CD4-positive, alpha-beta memory T cell (primary cell): ENCODE data around the gene CACNA2D1. TPM values are rescaled to one million over a fixed set of nuclear protein-coding genes. Genes with fewer than 3 reads are reported as not detected.
"Not testable (repeated sequence)": the region's sequence is repeated elsewhere in the genome, so short reads cannot be mapped to it uniquely, and the experiment has no call there.

ENCODE experiments used
- CTCF ChIA-PET: fragments of 350-600 bp; sonication (Branson Sonifier 250); formaldehyde crosslinking; loops from one replicate; lab custom pipeline; 2021; ENCODE audit warnings: inconsistent platforms; ENCODE audit not compliant: partially characterized antibody; lab: Charles Lee
- POLR2A ChIA-PET: fragments of 350-600 bp; sonication (Branson Sonifier 250); formaldehyde crosslinking; loops from one replicate; lab custom pipeline; 2021; ENCODE audit not compliant: partially characterized antibody; lab: Charles Lee
- DNase-seq, 5 donors: peaks; one replicate each; pipeline versions ENCODE4 v3.0.0 to v3.0.0-alpha.2; 2020 to 2022; ENCODE audit warnings: mixed read lengths in 1 of 5
- H3K27ac ChIP-seq: one replicate; pipeline ENCODE4 v1.7.0; 2013; ENCODE audit warnings: low read depth, low read length
- H3K27me3 ChIP-seq: 2 replicates; pipeline ENCODE4 v1.7.0; 2013; ENCODE audit warnings: mild to moderate bottlenecking, low read length, moderate library complexity; ENCODE audit not compliant: insufficient read depth
- H3K36me3 ChIP-seq: 2 replicates; pipeline ENCODE4 v1.7.0; 2013; ENCODE audit warnings: mild to moderate bottlenecking, low read length, moderate library complexity; ENCODE audit not compliant: insufficient read depth
- H3K4me1 ChIP-seq: 2 replicates; pipeline ENCODE4 v1.7.0; 2013; ENCODE audit warnings: mild to moderate bottlenecking, low read length, moderate library complexity; ENCODE audit not compliant: insufficient read depth
- H3K4me3 ChIP-seq, 2 donors: one replicate each; pipeline ENCODE4 v1.7.0; 2013; ENCODE audit warnings: low read length in 2 of 2, mild to moderate bottlenecking in 1 of 2
- H3K9me3 ChIP-seq, 2 donors: one replicate each; pipeline ENCODE4 v1.7.0; 2013; ENCODE audit warnings: low read length in 2 of 2, control low read depth in 1 of 2; ENCODE audit not compliant: control insufficient read depth in 1 of 2
- H3K27ac Mint-ChIP-seq, 7 donors: one replicate each; pipeline ENCODE4 v1.8.0; 2020 to 2021; ENCODE audit warnings: mixed read lengths in 7 of 7, mild to moderate bottlenecking in 6 of 7, inconsistent platforms in 3 of 7, moderate library complexity in 3 of 7
- H3K27me3 Mint-ChIP-seq, 2 donors: one replicate each; pipeline ENCODE4 v1.8.0; 2020 to 2021; ENCODE audit warnings: mixed read lengths in 2 of 2
- H3K36me3 Mint-ChIP-seq, 2 donors: one replicate each; pipeline ENCODE4 v1.8.0; 2020 to 2021; ENCODE audit warnings: mixed read lengths in 2 of 2, inconsistent platforms in 1 of 2, mild to moderate bottlenecking in 1 of 2
- H3K4me1 Mint-ChIP-seq, 4 donors: one replicate each; pipeline ENCODE4 v1.8.0; 2020 to 2021; ENCODE audit warnings: mixed read lengths in 4 of 4, mild to moderate bottlenecking in 1 of 4
- H3K4me3 Mint-ChIP-seq, 8 donors: one replicate each; pipeline ENCODE4 v1.8.0; 2020 to 2021; ENCODE audit warnings: mixed read lengths in 8 of 8, mild to moderate bottlenecking in 7 of 8, moderate library complexity in 6 of 8, inconsistent platforms in 3 of 8
- H3K9me3 Mint-ChIP-seq, 8 donors: one replicate each; pipeline ENCODE4 v1.8.0; 2020 to 2021; ENCODE audit warnings: mixed read lengths in 8 of 8, mild to moderate bottlenecking in 5 of 8, inconsistent platforms in 3 of 8, moderate library complexity in 1 of 8
- intact Hi-C: fragments of 100-400 bp; cut with micrococcal nuclease; formaldehyde crosslinking; loops from one replicate; pipeline ENCODE4 v1.15.1; 2023
- polyA plus RNA-seq, 2 donors: library from polyadenylated mRNA; unstranded; fragments of 300-500 nt; fragmentation: Illumina TruSeq; gene quantifications; one replicate each; pipeline ENCODE4 v1.2.3, GENCODE V29; 2021
- total RNA-seq, 2 experiments: library from RNA; stranded (reverse); gene quantifications; one replicate each; pipeline ENCODE4 v1.2.3, GENCODE V29; 2021

CACNA2D1 gene
- total and polyA plus RNA-seq, 4 experiments from 2014 or later, result not detected

DNA sequence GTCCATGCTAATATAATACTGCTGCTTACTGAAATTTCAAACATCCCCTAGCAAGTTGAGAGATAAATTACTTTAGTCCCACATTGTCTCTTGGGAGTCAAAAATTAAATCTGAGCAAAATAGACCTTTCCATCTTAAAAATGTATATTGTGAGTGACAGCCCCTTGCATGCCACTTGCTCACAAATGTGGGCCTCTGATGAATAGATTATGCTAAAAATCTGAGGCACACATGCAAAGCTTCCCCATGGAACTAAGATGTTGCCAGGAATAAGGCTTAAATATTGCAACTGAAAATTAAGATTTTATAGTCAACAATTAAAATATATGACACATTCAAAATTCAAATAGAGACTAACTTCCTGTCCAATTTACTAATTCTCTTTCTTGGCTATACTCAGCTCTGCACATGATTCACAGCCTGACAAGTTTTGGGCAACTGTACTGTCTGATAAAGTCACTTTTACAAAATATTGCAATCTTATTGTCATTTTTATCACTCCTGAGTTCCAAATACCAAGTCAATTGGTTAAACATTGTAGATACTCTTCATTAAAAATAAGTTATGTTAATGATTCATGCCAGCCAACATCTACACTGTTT, 301.2 kb downstream of the CACNA2D1 start:
- H3K4me3 Mint-ChIP-seq, result no peak overlapping the region
- ChIA-PET POLR2A (no interaction called here), CTCF (no interaction called here)
- Histone ChIP-seq H3K36me3 (no peaks in the 10 kb centered on the region), H3K4me3 (no peak overlapping the region), H3K27ac (no peak overlapping the region), H3K27me3 (no peaks in the 10 kb centered on the region), H3K9me3 (no peaks in the 10 kb centered on the region), H3K4me1 (no peaks in the 10 kb centered on the region)
- DNase-seq, result no peak
- no peak overlapping the region for H3K27ac Mint-ChIP-seq
- H3K4me1 Mint-ChIP-seq, result no peaks in the 10 kb centered on the region
- intact Hi-C loops, result no loop called here
- no peaks in the 10 kb centered on the region for H3K27me3 Mint-ChIP-seq
- H3K36me3 Mint-ChIP-seq, result no peaks in the 10 kb centered on the region
- H3K9me3 Mint-ChIP-seq, result peaks cover 0 to 4% (median 2%) of the 10 kb centered on the region in 8 donors

DNA sequence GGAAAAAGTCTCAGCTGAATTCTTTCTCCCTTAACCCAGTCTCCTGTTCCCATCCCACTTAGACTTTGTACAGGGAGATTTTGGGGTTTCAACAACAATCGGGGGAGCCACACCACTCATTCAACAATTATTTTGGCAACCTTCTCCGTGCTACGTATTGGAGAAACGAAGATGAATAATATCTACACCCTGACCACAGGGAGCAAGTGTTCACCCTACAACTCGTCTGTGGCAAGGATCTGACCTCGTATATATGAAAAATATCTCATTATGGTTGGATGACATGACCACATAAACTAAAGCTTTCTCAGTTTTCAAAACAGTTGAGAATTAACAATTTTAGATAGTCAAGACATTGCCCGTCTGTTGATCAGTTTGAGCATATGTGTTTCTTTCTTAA, 302.1 kb downstream of the CACNA2D1 start:
- ChIA-PET POLR2A (no interaction called here), CTCF (no interaction called here)
- Histone ChIP-seq H3K9me3 (no peaks in the 10 kb centered on the region), H3K27me3 (no peaks in the 10 kb centered on the region), H3K4me3 (no peak overlapping the region), H3K4me1 (no peaks in the 10 kb centered on the region), H3K27ac (no peak overlapping the region), H3K36me3 (no peaks in the 10 kb centered on the region)
- no peak for DNase-seq
- no peaks in the 10 kb centered on the region for H3K36me3 Mint-ChIP-seq
- H3K27ac Mint-ChIP-seq, result no peak overlapping the region
- H3K4me3 Mint-ChIP-seq, result no peak overlapping the region
- no peaks in the 10 kb centered on the region for H3K27me3 Mint-ChIP-seq
- intact Hi-C loops, result no loop called here
- H3K9me3 Mint-ChIP-seq, result peaks cover 0 to 4% (median 2%) of the 10 kb centered on the region in 8 donors
- no peaks in the 10 kb centered on the region for H3K4me1 Mint-ChIP-seq

DNA sequence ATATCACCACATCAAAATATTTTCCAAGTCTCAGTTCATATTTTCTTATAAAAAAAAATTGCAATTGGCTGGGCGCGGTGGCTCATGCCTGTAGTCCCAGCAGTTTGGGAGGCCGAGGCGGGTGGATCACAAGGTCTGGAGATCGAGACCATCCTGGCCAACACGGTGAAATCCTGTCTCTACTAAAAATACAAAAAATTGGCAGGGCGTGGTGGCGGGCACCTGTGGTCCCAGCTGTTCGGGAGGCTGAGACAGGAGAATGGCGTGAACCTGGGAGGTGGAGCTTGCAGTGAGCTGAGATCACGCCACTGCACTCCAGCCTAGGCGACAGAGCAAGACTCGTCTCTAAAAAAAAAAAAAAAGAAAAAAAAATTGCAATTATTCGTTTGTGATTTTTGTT, 303.0 kb downstream of the CACNA2D1 start:
- H3K4me3 ChIP-seq, H3K9me3 ChIP-seq, H3K36me3 Mint-ChIP-seq, H3K9me3 Mint-ChIP-seq, H3K4me1 Mint-ChIP-seq, CTCF ChIA-PET, DNase-seq, POLR2A ChIA-PET, H3K36me3 ChIP-seq, H3K27me3 Mint-ChIP-seq, H3K27ac Mint-ChIP-seq, intact Hi-C loops, H3K27me3 ChIP-seq, H3K4me3 Mint-ChIP-seq, H3K4me1 ChIP-seq, H3K27ac ChIP-seq: not testable (repeated sequence)

DNA sequence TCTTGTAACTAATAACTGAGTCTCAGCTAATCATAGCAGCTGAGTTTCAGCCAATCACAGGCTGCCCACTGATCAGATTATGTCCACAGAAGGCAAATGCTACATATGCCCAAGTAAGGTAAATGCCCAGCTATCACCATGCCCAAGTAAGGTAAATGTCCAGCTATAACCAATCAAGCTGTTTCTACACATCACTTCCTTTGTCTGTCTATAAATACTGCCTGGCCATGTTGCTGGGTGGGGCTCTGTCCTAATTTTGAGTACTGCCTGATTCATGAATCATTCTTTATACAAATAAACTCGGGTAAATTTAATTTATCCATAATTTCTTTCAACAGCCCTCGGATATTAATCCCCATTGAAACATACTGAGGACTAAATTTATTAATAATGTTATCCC, 312.4 kb downstream of the CACNA2D1 start:
- H3K4me3 ChIP-seq, result no peak overlapping the region
- ChIA-PET POLR2A (no interaction called here), CTCF (no interaction called here)
- no peaks in the 10 kb centered on the region for H3K36me3 Mint-ChIP-seq
- no peaks in the 10 kb centered on the region for H3K4me1 ChIP-seq
- H3K9me3 ChIP-seq, result no peaks in the 10 kb centered on the region
- no peaks in the 10 kb centered on the region for H3K27me3 Mint-ChIP-seq
- no peak overlapping the region for H3K4me3 Mint-ChIP-seq
- no peak overlapping the region for H3K27ac Mint-ChIP-seq
- H3K36me3 ChIP-seq, result no peaks in the 10 kb centered on the region
- intact Hi-C loops, result no loop called here
- no peak overlapping the region for H3K27ac ChIP-seq
- H3K27me3 ChIP-seq, result no peaks in the 10 kb centered on the region
- no peaks in the 10 kb centered on the region for H3K4me1 Mint-ChIP-seq
- H3K9me3 Mint-ChIP-seq, result peaks cover 0 to 10% (median 4%) of the 10 kb centered on the region in 8 donors
- no peak for DNase-seq

DNA sequence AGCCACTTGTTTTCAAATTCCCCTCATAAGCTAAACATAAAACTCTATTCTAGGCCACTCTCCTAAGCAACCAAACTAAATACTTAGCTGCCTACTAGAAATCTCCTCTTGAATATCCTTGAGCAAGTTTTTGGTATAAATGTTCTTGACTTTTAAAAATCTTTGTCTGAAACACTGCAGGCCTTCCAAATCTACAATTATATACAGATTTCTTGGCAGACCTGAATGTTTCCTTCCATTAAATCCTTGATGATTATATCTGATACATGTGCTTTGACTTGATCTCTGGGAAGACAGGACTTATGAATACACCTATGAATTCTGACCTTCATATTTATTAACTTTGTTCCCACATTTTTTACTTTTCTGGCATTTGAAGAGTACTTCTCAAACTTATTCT, 314.5 kb downstream of the CACNA2D1 start:
- ChIA-PET CTCF (no interaction called here), POLR2A (no interaction called here)
- Mint-ChIP-seq H3K27ac (no peak overlapping the region), H3K4me3 (no peak overlapping the region), H3K9me3 (peaks cover 0 to 10% (median 7%) of the 10 kb centered on the region in 8 donors), H3K27me3 (no peaks in the 10 kb centered on the region), H3K36me3 (no peaks in the 10 kb centered on the region), H3K4me1 (no peaks in the 10 kb centered on the region)
- intact Hi-C loops, result no loop called here
- H3K4me1 ChIP-seq, result no peaks in the 10 kb centered on the region
- H3K4me3 ChIP-seq, result no peak overlapping the region
- no peak for DNase-seq
- H3K36me3 ChIP-seq, result no peaks in the 10 kb centered on the region
- H3K27me3 ChIP-seq, result no peaks in the 10 kb centered on the region
- no peak overlapping the region for H3K27ac ChIP-seq
- H3K9me3 ChIP-seq, result no peaks in the 10 kb centered on the region

DNA sequence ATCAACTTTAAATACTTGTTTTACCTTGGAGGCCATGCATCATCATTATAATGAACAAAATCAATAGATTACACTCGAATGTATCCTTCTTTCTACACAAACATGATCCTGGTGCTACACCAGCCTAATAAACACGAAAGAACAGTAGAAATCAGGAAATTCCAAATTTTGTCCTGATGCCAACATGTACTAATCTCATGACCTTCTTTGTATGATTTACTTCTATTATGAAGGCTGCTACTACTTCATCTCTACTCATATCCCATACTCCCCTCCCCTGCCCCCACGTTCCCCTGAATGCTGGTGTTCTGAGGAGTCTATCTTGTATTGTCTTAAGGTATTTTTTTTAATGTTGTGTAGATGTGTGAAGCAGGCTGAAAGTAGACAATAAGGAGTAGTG, 315.0 kb downstream of the CACNA2D1 start:
- no peaks in the 10 kb centered on the region for H3K4me1 ChIP-seq
- Mint-ChIP-seq H3K4me3 (no peak overlapping the region), H3K36me3 (no peaks in the 10 kb centered on the region), H3K4me1 (no peaks in the 10 kb centered on the region), H3K27me3 (no peaks in the 10 kb centered on the region), H3K27ac (no peak overlapping the region), H3K9me3 (peaks cover 0 to 10% (median 7%) of the 10 kb centered on the region in 8 donors)
- intact Hi-C loops, result no loop called here
- no peak for DNase-seq
- H3K9me3 ChIP-seq, result no peaks in the 10 kb centered on the region
- no peak overlapping the region for H3K4me3 ChIP-seq
- H3K27ac ChIP-seq, result no peak overlapping the region
- ChIA-PET CTCF (no interaction called here), POLR2A (no interaction called here)
- H3K27me3 ChIP-seq, result no peaks in the 10 kb centered on the region
- H3K36me3 ChIP-seq, result no peaks in the 10 kb centered on the region

DNA sequence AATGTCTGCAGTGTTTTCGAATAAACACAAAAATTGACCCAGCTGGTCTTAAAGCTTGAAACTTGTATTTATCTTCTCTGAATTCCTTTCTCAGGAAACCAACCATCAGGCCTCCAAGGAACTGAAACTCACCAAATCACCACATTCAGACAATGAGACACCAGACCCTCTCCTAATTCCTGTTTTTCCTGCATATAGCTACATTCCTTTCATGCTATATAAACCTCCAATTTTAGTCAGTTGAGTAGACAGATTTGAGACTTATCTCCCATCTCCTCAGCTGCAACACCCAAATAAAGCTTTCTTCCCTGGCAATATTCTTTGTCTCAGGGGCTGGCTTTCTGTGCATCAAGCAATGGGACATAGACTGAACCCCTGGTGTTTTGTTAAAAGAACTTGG, 317.0 kb downstream of the CACNA2D1 start:
- POLR2A ChIA-PET, result no interaction called here
- Mint-ChIP-seq H3K36me3 (no peaks in the 10 kb centered on the region), H3K4me1 (no peaks in the 10 kb centered on the region), H3K4me3 (no peak overlapping the region), H3K27me3 (no peaks in the 10 kb centered on the region), H3K9me3 (peaks cover 0 to 10% (median 4%) of the 10 kb centered on the region in 8 donors), H3K27ac (no peak overlapping the region)
- H3K27me3 ChIP-seq, result no peaks in the 10 kb centered on the region
- DNase-seq, result no peak
- H3K4me3 ChIP-seq, result no peak overlapping the region
- no peaks in the 10 kb centered on the region for H3K36me3 ChIP-seq
- intact Hi-C loops, result no loop called here
- H3K27ac ChIP-seq, result no peak overlapping the region
- CTCF ChIA-PET, result no interaction called here
- no peaks in the 10 kb centered on the region for H3K9me3 ChIP-seq
- H3K4me1 ChIP-seq, result no peaks in the 10 kb centered on the region

DNA sequence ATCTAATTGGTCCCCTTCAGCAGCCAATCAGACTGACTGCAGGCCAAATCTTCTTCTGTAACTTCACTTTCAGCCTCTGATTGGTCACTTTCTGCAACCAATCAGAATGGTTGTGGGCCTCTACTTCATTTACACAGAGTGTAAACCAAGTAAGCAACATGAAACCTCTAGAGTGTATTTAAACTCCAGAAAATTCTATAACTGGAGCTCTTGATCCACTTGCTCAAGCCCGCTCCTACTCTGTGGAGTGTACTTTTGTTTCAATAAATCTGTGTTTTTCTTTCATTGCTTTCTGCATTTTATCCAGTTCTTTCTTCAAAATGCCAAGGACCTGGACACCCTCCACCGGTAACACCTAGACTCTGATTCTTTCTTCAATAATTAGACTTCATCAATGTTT, 319.1 kb downstream of the CACNA2D1 start:
- Histone ChIP-seq H3K27ac (no peak overlapping the region), H3K36me3 (no peaks in the 10 kb centered on the region), H3K27me3 (no peaks in the 10 kb centered on the region), H3K4me1 (no peaks in the 10 kb centered on the region), H3K9me3 (no peaks in the 10 kb centered on the region), H3K4me3 (no peak overlapping the region)
- Mint-ChIP-seq H3K4me3 (no peak overlapping the region), H3K27ac (no peak overlapping the region), H3K9me3 (peaks cover 0 to 10% (median 4%) of the 10 kb centered on the region in 8 donors), H3K27me3 (no peaks in the 10 kb centered on the region), H3K36me3 (no peaks in the 10 kb centered on the region), H3K4me1 (no peaks in the 10 kb centered on the region)
- intact Hi-C loops, result no loop called here
- POLR2A ChIA-PET, result no interaction called here
- no peak for DNase-seq
- CTCF ChIA-PET, result no interaction called here
